ENCODE results near the gene HAUS2. TPM values are rescaled to one million over a fixed set of nuclear protein-coding genes. Genes with fewer than 3 reads are reported as not detected.

The HAUS2 gene
- total RNA-seq, 1 experiment from 2014 or later: 42.4 TPM

GRCh38 chr15:42575188-42576039 lies 26.8 kb downstream of the HAUS2 start, which contains the start of gene STARD9:
Gene STARD9, plus strand, starts transcription at chr15:42575606. Its CDS starts 110 bp downstream, at chr15:42575716.
- TF ChIP-seq TCF7L2 (IDR thresholded peaks at IDR 0.05; ENCODE audit: low read depth, low read length) (no peak), POLR2AphosphoS5 (IDR thresholded peaks at IDR 0.05; ENCODE audit: low read depth, low read length) (peak; percentile 55), SIN3A (IDR thresholded peaks at IDR 0.05; ENCODE audit: borderline replicate concordance, insufficient read depth, low read depth, low read length) (no peak; the same call in 1 of the 2 replicates)
- TF ChIP-seq, protein P1, sequence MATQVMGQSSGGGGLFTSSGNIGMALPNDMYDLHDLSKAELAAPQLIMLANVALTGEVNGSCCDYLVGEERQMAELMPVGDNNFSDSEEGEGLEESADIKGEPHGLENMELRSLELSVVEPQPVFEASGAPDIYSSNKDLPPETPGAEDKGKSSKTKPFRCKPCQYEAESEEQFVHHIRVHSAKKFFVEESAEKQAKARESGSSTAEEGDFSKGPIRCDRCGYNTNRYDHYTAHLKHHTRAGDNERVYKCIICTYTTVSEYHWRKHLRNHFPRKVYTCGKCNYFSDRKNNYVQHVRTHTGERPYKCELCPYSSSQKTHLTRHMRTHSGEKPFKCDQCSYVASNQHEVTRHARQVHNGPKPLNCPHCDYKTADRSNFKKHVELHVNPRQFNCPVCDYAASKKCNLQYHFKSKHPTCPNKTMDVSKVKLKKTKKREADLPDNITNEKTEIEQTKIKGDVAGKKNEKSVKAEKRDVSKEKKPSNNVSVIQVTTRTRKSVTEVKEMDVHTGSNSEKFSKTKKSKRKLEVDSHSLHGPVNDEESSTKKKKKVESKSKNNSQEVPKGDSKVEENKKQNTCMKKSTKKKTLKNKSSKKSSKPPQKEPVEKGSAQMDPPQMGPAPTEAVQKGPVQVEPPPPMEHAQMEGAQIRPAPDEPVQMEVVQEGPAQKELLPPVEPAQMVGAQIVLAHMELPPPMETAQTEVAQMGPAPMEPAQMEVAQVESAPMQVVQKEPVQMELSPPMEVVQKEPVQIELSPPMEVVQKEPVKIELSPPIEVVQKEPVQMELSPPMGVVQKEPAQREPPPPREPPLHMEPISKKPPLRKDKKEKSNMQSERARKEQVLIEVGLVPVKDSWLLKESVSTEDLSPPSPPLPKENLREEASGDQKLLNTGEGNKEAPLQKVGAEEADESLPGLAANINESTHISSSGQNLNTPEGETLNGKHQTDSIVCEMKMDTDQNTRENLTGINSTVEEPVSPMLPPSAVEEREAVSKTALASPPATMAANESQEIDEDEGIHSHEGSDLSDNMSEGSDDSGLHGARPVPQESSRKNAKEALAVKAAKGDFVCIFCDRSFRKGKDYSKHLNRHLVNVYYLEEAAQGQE (IDR thresholded peaks at IDR 0.05; ENCODE audit: insufficient read depth in 1 of 2, low read depth in 2 of 2, low read length in 1 of 2): 0 out of 4 replicates have a peak, but pooled peaks of 1 of the 2 experiments have one; percentile 23
- intact Hi-C loops (cut with micrococcal nuclease; ENCODE audit: unreplicated experiment): no loop called here
- CTCF ChIA-PET: interaction anchor here (0.6 to 0.9 kb wide), 2 partner anchors 12 to 39 kb away, joined by 3 read pairs; no protein-coding TSS in a partner anchor
- Histone ChIP-seq H3K4me1 (ENCODE audit: control insufficient read depth, insufficient read depth, low read length) (peaks cover 15% of the 10 kb centered on the region), H3K36me3 (ENCODE audit: control insufficient read depth, insufficient read depth, low read length) (no peaks in the 10 kb centered on the region), H3K27me3 (ENCODE audit: control insufficient read depth, insufficient read depth, low read length) (no peaks in the 10 kb centered on the region), H3K4me3 (ENCODE audit: low read depth in 2 of 2, low read length in 2 of 2) (peak within 1 kb of the TSS; percentile 81 to 90), H3K9me3 (ENCODE audit: control insufficient read depth, insufficient read depth, low read depth, low read length) (no peaks in the 10 kb centered on the region), H3K27ac (ENCODE audit: low read length) (peak within 1 kb of the TSS; percentile 90)
- DNase-seq (ENCODE audit: low read depth, low spot score): peak; percentile 88
- peak; percentile 97 for ATAC-seq
- POLR2A ChIA-PET: interaction anchor here (0.5 to 1.2 kb wide), 8 partner anchors 27 to 284 kb away, joined by 3 to 15 read pairs (median 4); partner anchors contain the start of genes HAUS2 and LRRC57
- in situ Hi-C loops (cut with HindIII; ENCODE audit: low pct_unique_long_range_greater_than_20kb, low sequenced_read_pairs): no loop called here
- BruUV-seq (replicated peaks): no TSS peak

- no peaks in the 10 kb centered on the region for H3K9me3 ChIP-seq (ENCODE audit: control insufficient read depth, insufficient read depth, low read depth, low read length)
- intact Hi-C loops (cut with micrococcal nuclease; ENCODE audit: unreplicated experiment) (no loop called here), in situ Hi-C loops (cut with HindIII; ENCODE audit: low pct_unique_long_range_greater_than_20kb, low sequenced_read_pairs) (no loop called here)
- no TSS peak for BruUV-seq (replicated peaks)
- peak overlapping the region; percentile 81 to 90 for H3K4me3 ChIP-seq (ENCODE audit: low read depth in 2 of 2, low read length in 2 of 2)
- H3K27me3 ChIP-seq (ENCODE audit: control insufficient read depth, insufficient read depth, low read length): no peaks in the 10 kb centered on the region
- ChIA-PET CTCF (interaction anchor here (0.9 kb wide), 1 partner anchor 39 kb away, joined by 3 read pairs; no protein-coding TSS in a partner anchor), POLR2A (interaction anchor here (0.7 to 1.2 kb wide), 2 partner anchors 69 to 191 kb away, joined by 3 read pairs; no protein-coding TSS in a partner anchor)
- DNase-seq (ENCODE audit: low read depth, low spot score) (no peak), ATAC-seq (no peak)
- H3K4me1 ChIP-seq (ENCODE audit: control insufficient read depth, insufficient read depth, low read length): peaks cover 17% of the 10 kb centered on the region
- no peak for TF ChIP-seq TCF7L2 (IDR thresholded peaks at IDR 0.05; ENCODE audit: low read depth, low read length)
- TF ChIP-seq CTCF (IDR thresholded peaks at IDR 0.05): no peak
- TF ChIP-seq, protein P1 (IDR thresholded peaks at IDR 0.05; ENCODE audit: insufficient read depth in 1 of 2, low read depth in 2 of 2, low read length in 1 of 2): no peak
- no peak for TF ChIP-seq POLR2AphosphoS5 (IDR thresholded peaks at IDR 0.05; ENCODE audit: low read depth, low read length)
- TF ChIP-seq SIN3A (IDR thresholded peaks at IDR 0.05; ENCODE audit: borderline replicate concordance, insufficient read depth, low read depth, low read length): no peak
- H3K27ac ChIP-seq (ENCODE audit: low read length): peak overlapping the region; percentile 90
- no peaks in the 10 kb centered on the region for H3K36me3 ChIP-seq (ENCODE audit: control insufficient read depth, insufficient read depth, low read length)
Observed at GRCh38 chr15:42576040-42576594, 27.5 kb downstream of the HAUS2 start.

Measured in Panc1 (cell line).